Measurements from ENCODE around the gene AK4.

The AK4 gene

GRCh38 chr1:65214340-65215027 lies 66.5 kb downstream of the AK4 start:
- peak; percentile 31 for DNase-seq (ENCODE audit: low read depth)
- H3K4me3 ChIP-seq (ENCODE audit: low read depth, low read length): no peak overlapping the region
- no peak for TF ChIP-seq CTCF (IDR thresholded peaks at IDR 0.05; ENCODE audit: control insufficient read depth, extremely low read depth, insufficient read depth)

- DNase-seq (ENCODE audit: low read depth): no peak
- TF ChIP-seq CTCF (IDR thresholded peaks at IDR 0.05; ENCODE audit: control insufficient read depth, extremely low read depth, insufficient read depth): no peak
- no peak overlapping the region for H3K4me3 ChIP-seq (ENCODE audit: low read depth, low read length)
Measured at GRCh38 chr1:65216989-65217388, 69.0 kb downstream of the AK4 start.

- no peak for TF ChIP-seq CTCF (IDR thresholded peaks at IDR 0.05; ENCODE audit: control insufficient read depth, extremely low read depth, insufficient read depth)
- no peak overlapping the region for H3K4me3 ChIP-seq (ENCODE audit: low read depth, low read length)
- no peak for DNase-seq (ENCODE audit: low read depth)
Measured at GRCh38 chr1:65221638-65222339, 73.8 kb downstream of the AK4 start.

GRCh38 chr1:65222340-65222940 lies 74.4 kb downstream of the AK4 start:
- no peak for TF ChIP-seq CTCF (IDR thresholded peaks at IDR 0.05; ENCODE audit: control insufficient read depth, extremely low read depth, insufficient read depth)
- no peak overlapping the region for H3K4me3 ChIP-seq (ENCODE audit: low read depth, low read length)
- DNase-seq (ENCODE audit: low read depth): no peak

GRCh38 chr1:65224681-65225091 lies 76.7 kb downstream of the AK4 start:
- TF ChIP-seq CTCF (IDR thresholded peaks at IDR 0.05; ENCODE audit: control insufficient read depth, extremely low read depth, insufficient read depth): no peak
- DNase-seq (ENCODE audit: low read depth): no peak
- no peak overlapping the region for H3K4me3 ChIP-seq (ENCODE audit: low read depth, low read length)

GRCh38 chr1:65225179-65225578 lies 77.2 kb downstream of the AK4 start:
- no peak for DNase-seq (ENCODE audit: low read depth)
- H3K4me3 ChIP-seq (ENCODE audit: low read depth, low read length): no peak overlapping the region
- TF ChIP-seq CTCF (IDR thresholded peaks at IDR 0.05; ENCODE audit: control insufficient read depth, extremely low read depth, insufficient read depth): no peak

Data from LNCaP clone FGC (cell line).